GM18858 (cell line): ENCODE measurements around the gene SLC12A7.

ENCODE experiments used
- ATAC-seq: cut with Tn5 transposase; IDR thresholded peaks from one replicate; pipeline ENCODE4 v1.9.1; 2021; ENCODE audit not compliant: unreplicated experiment

SLC12A7 gene

DNA sequence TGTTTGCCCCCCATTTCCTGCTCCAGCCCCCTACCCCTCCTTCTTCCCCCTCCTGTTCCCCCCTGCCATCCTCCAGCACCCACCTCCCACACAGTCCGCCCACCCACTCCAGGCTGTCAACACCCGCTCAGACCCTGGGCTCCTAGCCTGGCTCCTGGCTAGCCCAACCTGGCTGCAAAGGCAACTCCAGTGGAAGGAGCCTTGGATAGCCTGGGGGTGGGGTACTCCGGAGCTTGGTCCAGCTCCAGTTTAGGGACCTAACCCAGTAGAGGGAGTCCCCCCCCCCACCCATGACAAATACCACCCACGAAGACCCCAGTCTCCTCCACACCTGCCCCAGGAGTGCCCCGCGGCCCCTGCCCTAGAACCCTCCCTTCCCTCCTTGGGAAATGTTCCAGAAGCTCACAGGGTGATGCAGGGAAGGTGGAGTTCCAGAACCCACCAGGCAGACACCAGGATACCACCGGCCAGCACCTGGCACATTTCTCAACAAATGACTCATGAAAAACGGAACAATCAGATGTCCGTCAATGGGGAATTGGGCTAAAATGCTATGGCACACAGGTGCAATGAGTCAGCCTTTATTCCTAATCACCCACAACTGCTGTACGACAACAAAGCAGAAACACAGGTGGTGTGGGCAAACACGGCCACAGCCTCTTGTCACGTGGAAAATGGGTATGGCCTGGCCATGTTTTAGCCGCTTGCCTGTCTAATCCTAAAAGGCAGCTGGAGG lies 901 bp upstream of the SLC12A7 start:
- no peak for ATAC-seq

DNA sequence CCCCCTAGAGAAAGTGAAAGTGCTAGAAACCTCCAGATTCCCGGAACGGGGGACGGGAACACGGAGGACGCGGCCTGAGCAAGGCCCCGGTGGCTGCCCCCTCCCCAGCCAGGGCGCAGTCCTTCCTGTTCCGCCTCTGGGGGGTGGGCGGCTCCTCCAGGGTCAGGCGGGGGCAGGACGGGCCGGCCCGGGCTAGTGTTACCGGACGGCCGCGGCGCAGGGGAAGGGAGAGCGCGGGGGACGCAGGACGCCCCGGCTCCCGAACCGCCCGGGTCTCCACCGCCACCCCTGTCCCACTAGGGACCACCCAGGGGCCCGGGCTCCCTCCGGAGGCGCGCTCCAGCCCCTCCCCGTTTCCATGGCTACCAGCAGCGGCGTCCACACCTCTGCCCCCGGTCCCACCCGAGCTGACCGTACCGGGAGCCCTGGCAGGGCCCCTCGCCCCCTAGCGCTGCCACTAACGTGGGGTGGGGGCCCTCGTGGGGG lies 579 bp downstream of the SLC12A7 start:
- ATAC-seq, result no peak

DNA sequence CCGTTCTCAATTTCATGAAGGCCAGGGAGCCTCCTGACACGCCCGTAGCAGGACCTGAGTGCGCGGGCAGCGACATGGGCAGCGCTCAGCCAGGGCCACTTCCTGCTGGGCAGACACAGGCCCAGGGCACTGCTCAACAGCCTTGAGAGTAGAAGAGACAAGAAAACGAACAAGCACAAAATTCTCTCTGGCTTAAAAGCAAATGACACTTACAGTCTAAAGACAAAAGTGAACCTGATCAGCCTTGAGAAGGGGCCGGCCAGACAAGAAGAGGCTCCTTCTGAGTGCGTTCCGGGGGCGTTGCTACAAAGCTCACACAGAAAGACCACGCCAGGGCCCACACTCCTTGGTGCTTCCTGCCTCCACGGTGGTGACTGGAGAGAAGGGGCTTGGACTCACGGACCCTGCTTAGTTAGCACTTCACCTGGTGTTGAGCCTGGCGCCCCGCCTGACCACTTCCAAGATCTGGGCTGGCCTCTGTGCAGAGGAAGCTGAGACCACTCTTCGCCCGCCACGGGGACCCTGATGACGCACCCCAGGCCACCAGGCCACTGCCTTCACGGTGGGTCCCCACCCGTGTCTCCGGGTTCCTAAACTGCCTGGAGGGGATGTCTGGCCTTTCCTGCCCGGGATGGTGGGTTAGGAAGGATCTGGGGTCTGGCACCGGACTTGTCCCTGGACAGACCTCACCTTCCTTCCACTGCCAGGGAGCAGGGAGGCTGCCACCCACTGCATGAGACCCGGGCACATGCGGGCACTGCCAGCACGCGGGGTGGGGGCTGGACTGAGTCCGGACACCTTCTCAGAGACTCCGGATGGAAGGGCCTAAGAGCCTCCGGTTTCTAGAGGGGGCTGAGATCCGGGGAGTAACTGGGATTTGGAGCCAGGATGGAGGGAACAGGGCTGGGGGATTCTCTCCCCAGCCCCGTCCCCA lies 1.3 kb downstream of the SLC12A7 start:
- no peak for ATAC-seq

DNA sequence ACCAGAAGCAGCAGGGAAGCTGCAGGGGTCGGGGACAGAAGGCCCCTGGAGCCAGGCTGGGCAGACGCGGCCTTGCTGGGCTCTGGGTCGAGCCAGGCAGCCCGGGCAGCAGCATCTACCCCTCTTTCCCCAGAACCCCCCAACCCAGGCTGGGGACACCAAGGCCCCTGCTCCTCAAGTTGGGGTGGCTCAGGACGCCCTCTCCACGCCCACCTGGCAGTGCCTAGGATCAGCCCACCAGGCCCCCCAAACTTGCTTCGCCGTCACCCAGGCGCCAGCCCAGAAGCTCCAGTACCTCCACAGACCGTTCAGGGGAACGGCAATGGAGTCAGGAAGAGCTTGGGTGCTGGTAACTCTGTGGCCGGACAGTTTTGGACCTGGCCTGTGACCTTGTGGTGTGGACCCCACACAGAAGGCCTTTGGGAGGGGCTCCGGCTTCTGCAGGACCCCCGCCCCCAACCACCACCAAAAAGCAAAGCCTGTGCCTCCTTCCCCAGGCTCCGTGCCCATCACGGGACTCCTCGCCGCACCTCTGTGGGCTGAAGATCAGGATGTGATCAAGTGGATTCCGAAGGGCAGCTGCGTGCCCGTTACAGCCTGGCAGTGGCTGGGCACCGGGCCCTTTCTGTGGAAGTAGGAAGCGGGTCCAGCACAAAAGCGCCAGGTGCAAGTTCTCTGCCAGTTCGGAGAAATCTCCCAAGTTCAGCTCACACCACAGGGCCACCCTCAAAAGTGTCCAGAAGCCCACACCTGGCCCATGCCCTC lies 2.1 kb downstream of the SLC12A7 start:
- no peak for ATAC-seq

DNA sequence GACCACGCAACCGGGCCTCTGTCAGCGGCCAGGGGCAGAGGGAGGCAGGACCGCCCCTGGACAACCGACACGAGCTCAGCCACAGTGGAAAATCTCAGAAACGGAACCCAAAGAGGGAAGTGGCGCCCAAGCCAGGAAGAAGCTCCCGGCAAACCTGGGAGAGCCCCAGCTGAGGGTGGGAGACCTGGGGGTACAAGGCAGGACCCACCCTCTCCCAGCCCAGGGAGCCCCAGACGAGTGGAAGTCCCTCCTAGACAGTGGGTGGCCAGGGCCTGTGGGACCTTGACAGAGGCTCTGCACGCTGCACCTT lies 3.0 kb downstream of the SLC12A7 start:
- ATAC-seq, result no peak

DNA sequence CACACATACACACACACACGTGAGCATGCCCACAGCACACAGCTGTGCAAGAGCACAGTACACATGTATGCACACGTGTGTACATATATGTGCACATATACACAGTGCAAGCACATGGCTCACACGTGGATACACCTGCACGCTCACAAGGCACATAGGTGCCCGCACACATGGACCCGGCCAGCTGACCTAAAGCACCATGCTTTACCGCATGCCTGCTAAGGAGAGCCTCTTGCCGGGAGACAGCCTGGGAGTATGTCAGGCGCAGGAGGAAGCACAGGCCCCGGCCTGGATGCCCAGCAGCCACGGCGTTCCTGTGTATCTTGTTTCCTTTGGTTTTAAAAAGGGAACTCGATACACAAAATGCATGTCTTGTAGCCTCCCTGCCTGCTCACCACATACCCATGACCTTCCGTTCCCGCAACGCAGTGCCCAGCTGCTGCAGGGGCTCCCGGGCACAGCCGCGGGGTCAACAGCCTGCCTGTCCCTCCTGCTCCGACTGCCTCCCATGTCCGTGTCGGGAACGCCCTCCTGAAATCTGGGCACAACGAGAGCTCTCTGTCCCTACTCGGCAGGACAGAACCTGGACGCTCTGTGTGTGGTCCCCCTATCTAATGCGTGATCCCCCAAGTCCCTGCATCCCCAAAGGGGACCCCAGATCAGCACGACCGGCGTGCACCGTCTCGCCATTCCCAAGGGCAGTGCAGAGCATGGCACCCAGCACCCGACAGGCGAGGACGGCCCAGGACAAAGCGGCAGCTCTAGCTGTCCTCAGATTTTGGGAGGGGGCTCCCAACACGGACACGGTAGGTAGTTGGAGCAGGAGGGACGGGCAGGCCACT lies 3.6 kb downstream of the SLC12A7 start:
- ATAC-seq, result no peak

DNA sequence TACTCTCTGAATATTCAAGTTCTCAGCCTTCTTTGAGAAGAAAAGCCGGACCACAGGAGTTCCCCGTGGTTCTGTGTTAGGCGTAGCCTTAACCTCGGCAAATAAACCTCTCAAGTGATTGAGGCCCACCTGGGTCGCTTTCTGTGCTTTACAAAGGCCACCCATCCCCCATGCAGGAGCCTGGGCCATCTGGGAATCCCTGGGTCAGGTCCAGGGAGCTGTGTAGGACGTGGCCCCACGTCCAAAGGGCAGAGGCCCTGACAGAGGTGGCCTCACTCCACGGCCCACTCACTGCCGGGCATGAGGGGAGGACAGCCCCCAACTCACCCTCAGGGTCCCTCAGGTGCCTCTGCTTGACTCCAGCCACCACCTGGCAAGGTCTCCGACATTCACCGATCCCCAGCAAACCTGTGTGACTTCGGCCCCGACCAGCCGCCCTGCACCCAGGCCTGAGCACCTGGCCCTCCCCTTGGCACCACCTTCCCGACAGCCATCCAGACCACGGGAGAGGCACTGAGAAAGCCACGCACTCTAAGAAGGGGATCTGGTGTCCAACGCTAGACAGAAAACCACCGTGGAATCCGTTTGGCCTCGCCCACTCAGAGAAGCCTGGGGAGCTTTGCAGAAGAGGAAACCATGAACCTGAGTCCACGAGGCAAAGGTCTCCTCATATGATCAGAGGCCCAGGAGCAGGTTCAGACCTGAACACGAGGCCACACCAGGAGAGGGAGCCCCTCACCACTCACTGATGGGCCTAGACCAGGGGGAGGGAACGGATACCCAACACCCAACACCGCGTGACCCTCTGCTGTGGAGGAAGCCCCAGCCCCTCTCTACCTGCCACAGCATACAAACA lies 4.5 kb downstream of the SLC12A7 start:
- ATAC-seq, result no peak

DNA sequence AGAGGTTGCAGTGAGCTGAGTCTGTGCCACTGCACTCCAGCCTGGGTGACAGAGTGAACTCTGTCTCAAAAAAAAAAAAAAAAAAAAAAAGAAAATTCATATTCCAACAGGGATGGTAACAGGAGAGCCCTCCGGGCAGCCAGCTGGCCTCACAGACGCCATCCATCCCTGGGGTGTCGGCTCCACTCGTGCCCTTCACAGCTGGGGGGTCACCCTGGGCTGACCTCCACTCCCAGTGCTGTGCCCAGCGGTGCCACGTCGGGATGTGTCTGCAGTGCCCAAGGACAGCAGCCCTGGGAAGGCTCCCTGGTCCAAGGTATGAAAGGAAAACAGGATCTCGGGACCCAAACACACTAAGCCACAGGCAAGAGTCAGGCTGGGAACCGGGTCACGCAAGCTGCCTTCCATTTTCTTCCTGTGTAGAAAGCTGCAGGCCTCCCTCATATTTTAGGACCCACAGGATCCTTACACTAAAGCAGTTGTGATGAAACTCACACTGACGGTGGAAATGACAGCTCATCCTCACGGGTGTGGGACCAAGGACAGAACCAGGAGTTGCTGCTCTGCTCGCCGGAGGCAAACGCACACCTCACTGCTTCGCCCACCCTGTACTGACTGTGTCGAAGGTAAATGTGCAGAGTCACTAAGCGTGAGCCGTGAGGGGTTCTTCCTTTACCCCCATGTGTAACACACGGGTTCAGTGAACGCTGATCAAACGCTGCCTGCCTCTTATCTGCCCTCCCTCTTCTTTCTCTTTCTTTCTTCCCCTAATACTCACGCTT lies 5.3 kb downstream of the SLC12A7 start:
- no peak for ATAC-seq

DNA sequence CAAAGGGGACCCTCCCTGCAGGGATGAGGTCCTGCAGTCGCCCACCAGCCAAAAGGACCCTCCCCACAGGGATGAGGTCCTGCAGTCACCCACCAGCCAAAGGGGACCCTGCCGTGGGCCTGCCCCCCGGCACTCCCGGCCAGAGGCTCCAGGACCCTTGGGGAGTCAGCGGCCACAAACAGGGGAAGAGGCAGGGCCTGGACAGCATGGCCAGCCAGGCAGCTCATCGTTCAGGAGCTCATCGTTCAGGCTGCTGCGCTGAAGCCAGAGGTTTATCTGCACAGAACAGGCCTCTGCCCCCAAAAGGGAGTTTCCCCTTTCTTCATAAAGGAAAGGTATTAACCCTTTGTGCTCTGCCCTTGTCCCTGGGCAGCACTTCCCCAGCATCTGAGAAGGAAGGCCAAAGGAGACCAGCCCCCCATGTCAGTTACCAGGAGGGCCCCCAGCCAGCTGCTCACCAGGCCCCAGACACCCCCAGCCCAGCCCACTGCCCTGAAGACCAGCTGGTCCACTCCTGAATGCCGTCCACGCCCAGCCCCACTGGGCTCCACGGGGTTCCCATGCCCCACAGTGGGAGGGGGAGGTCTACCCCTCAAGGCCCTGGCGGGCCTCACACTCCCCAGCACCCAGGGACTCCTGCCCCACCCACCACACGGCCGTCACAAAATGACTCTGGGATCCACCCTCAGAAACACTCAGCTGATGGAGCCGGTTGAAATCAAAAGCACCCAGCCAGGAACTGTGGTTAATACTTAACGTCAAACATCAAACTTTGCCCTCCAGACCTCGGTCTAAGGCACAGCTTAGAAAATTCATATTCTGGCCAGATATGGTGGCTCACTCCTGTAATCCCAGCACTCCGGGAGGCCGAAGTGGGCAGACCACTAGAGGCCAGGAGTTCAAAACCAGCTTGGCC lies 6.3 kb downstream of the SLC12A7 start:
- ATAC-seq, result no peak

DNA sequence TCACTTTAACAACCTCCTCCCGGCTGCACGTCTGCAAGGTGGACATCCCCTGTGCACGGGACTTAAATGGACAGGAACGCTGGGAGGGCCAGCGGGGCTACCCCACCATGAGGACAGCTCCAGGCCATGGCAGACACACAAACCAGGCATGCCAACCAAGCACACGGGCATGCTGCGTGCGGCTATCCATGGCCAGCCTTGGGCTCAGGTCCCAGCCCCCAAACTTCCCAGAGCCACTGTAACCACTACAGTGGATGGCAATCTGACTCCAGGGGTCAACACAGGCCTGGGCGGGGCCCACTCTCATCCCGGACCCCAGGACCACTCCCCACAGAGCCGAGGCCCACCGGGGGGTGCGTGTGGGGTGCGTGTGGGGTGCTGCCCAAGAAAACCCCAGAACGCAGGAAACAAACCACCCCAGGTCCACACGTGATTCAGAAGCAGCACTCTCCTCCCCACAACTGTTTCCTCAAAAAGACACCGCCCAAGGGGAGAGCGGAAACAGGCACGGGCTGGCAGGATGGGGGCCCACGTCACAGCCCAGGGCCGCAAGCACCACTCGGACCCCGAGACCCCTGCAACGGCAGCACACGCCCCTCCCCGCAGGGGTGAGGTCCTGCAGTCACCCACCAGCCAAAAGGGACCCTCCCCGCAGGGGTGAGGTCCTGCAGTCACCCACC lies 7.4 kb downstream of the SLC12A7 start:
- no peak for ATAC-seq

DNA sequence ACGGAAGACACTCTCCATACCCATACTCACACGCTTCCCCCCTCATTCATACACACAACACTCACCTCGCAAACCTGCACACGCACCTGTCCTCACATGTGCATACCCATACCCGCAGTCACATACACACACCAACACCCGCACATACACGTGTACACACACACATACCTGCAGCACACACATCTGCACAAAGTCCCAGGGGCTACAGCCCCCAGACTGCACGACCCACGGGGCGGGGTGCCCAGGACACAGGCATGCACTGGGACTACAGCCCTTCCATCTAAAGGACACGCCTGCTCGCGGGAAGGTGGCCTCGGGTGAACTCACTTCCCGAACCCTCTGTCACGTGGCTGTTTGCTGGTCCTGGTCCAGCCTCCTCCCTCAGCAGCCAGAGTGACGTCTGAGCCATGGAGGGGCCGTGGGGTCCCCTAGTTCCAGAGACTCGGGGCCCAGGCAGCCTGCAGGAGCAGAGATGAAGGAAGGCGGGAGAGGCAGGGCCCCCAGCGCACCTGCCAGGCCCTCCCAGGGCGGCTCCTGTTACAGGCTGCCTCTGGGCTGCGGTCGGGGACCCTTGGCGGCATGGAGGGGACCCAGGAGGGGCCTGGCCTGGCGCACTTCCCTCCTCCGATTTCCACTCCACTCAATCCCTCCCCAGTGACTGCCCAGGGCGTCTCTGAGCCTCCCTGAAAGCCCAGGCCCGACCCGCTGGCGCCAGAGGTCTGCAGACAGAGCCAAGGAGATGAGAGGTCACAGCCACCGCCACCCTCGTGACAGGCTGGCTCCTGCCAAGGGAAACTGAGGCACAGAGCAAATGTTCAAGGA lies 8.1 kb downstream of the SLC12A7 start:
- no peak for ATAC-seq

DNA sequence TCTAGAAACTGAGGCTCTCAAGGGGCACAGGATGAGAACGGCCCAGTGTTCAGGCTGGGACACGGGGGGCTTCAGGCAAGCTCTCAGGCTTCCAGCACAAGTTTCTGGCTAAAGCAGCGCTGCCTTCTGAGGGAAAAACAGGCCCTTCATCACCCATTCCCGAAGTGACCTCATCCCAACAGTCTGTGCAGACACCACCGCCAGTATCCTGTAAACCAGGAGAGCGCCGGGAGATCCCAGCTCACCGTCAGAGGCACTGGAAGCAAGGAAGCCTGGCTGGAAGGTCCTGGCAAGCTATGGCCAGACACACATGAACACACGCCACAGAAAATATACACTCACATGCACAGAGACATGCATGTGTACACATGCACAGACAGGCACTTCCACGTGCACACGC lies 8.8 kb downstream of the SLC12A7 start:
- ATAC-seq, result no peak

DNA sequence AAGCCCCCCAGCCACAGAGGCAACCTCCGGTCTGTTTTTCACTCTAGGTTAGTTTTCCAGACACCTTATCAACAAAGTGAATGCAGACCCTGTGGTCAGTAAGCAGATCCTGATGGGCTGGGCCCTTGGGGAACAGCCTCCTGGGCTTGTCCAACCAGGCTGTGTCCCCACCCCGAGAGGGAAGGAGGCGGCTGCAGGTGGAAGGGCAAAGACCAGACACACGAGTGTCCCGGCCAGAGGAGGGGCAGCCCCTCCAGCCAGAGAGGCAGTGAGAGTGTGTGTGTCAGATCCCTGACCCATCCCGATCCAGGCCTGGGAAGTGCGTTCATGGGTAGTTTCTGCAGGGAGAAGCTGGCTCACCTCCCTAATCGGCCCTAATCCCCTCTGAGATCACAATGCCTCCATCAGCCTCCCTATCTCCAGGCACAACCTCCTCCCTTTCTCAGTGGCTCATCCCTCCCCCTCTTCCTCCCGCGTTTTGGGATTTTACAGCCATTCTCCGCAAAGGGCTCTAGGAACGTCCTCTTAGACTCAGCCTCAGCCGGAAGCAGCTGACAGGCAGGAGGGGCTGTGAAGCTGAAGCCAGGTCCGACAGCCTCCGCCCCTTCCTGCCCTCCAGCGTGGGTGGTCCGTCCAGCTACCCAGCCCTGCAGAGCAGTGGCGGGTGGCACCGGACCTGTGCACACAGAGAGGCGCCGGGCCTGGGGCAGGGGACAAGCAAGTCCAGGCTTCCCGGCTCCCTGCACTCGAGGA lies 9.7 kb downstream of the SLC12A7 start:
- ATAC-seq, result no peak

DNA sequence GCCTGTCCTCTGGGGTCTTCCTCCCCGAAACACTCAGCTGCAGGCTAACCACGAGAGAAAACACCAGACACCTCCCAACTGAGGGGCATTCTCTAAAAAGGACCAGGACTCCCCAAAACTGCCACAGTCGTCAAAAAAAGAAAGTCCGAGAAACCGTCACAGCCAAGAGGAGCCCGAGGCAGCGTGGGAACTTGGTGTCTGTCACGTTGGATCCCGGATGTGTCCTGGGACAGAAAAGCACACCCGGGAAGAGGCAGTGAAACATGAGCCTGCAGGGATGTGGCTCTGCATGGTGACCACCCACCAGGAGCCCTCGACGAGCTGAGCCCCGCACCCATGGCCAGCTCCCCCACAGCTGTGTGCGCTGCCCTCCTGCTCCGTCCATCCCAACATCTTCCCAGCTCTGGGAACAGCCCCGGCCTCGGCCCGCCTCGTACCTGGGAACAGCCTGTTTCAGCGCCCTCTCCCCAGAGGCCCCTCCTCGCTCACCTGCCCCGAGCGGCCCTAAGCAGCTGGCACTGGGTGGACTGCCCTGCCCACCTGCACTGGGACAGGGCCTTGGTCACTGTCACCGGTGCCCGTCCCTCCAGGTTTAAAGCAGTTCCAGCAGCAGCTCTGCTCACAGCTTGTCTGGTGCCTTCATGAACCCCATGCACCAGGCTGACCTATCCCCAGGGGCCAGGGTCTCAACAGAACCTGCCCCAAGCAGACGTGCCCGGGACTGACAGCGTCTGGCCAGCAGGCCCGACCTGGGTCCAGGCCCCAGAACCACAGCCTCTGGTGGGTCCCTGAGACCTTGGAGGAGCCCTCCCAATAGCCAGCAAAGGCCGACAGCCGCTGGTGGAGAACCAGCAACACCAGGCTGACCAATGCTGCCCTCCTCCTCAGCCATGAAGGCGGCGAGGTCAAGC lies 10.9 kb downstream of the SLC12A7 start:
- no peak for ATAC-seq
